ENCODE data around the gene TMEM163.

TMEM163 gene

GRCh38 chr2:134738141-134738870, 19.5 kb upstream of the TMEM163 start:
- TF ChIP-seq, protein P1, sequence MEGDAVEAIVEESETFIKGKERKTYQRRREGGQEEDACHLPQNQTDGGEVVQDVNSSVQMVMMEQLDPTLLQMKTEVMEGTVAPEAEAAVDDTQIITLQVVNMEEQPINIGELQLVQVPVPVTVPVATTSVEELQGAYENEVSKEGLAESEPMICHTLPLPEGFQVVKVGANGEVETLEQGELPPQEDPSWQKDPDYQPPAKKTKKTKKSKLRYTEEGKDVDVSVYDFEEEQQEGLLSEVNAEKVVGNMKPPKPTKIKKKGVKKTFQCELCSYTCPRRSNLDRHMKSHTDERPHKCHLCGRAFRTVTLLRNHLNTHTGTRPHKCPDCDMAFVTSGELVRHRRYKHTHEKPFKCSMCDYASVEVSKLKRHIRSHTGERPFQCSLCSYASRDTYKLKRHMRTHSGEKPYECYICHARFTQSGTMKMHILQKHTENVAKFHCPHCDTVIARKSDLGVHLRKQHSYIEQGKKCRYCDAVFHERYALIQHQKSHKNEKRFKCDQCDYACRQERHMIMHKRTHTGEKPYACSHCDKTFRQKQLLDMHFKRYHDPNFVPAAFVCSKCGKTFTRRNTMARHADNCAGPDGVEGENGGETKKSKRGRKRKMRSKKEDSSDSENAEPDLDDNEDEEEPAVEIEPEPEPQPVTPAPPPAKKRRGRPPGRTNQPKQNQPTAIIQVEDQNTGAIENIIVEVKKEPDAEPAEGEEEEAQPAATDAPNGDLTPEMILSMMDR (conservative IDR thresholded peaks at IDR 0.05; ENCODE audit: low read depth): no peak
- POLR2A ChIA-PET (ENCODE audit: low non-redundant PET): no interaction called here
- CTCF ChIA-PET: no interaction called here
- DNase-seq (ENCODE audit: low spot score): no peak
- no peak overlapping the region for H3K27ac ChIP-seq

DNA sequence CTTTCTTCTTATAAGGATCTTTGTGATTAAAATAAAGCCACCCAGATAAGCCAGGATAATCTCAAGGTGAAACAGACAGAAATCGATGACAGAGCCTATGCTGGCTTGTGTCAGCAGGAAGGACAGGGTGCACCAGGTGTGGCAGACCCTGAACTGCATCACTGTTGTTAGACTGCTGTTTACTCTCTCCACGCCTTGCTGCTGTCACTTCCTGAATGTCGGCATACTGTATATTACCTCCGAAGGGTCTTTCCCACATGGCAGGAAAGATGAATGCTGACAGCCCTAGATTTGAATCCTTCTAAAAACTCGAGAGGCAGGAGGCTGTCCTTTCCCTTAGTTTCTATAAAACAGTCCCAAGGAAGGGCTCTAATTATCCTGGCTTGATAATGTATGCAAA, 18.9 kb upstream of the TMEM163 start:
- TF ChIP-seq, protein P1 (conservative IDR thresholded peaks at IDR 0.05; ENCODE audit: low read depth): no peak
- DNase-seq (ENCODE audit: low spot score): no peak
- POLR2A ChIA-PET (ENCODE audit: low non-redundant PET): no interaction called here
- no peak overlapping the region for H3K27ac ChIP-seq
- CTCF ChIA-PET: no interaction called here

- TF ChIP-seq, protein P1 (conservative IDR thresholded peaks at IDR 0.05; ENCODE audit: low read depth): no peak
- ChIA-PET POLR2A (ENCODE audit: low non-redundant PET) (no interaction called here), CTCF (no interaction called here)
- H3K27ac ChIP-seq: no peak overlapping the region
- peak; percentile 69 for DNase-seq (ENCODE audit: low spot score)
These were observed 17.5 kb upstream of the TMEM163 start for GRCh38 chr2:134736167-134736880.

GRCh38 chr2:134728163-134728562, 9.4 kb upstream of the TMEM163 start:
- ChIA-PET POLR2A (ENCODE audit: low non-redundant PET) (no interaction called here), CTCF (no interaction called here)
- no peak for DNase-seq (ENCODE audit: low spot score)
- TF ChIP-seq, protein P1 (conservative IDR thresholded peaks at IDR 0.05; ENCODE audit: low read depth): no peak
- no peak overlapping the region for H3K27ac ChIP-seq

DNA sequence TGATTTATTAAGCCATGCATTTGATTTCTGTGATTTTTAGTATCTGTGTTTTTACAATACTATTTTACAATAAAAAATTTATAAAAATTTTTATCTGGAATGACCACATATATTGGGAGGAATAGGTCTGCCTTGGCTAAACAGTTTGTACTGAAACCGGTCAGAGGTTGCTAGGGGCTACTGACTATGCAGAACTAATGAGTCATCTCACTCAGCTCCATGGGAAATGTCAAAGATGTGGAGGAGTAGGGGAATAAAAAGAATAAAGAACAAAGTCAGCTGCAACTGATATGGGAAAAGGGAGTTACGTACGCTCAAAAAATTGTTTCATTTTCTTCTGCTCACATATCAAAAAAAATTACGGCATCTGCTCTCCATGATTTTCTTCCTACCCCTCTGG, 8.6 kb upstream of the TMEM163 start:
- POLR2A ChIA-PET (ENCODE audit: low non-redundant PET): no interaction called here
- peak; percentile 30 for DNase-seq (ENCODE audit: low spot score)
- H3K27ac ChIP-seq: no peak overlapping the region
- TF ChIP-seq, protein P1 (conservative IDR thresholded peaks at IDR 0.05; ENCODE audit: low read depth): no peak
- CTCF ChIA-PET: no interaction called here

DNA sequence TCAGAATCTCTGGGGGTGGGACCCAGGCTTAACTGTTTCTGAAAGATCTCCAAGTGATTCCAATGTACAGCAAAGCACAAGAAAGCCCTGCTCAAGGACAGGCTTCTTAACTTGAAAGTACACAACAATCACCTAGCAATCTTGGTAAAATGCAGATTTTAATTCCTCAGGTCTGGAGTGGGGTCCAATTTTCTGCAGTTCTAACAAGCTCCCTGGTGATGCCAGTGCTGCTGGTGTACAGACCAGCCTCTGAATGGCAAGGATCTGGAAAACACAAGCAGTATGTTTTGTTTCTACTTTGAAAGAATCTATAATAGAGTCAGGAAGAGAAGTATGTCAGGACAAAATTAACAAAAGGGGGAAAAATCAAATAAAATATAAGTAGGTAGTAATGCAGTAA, 7.8 kb upstream of the TMEM163 start:
- no peak for DNase-seq (ENCODE audit: low spot score)
- TF ChIP-seq, protein P1 (conservative IDR thresholded peaks at IDR 0.05; ENCODE audit: low read depth): no peak
- ChIA-PET CTCF (no interaction called here), POLR2A (ENCODE audit: low non-redundant PET) (no interaction called here)
- no peak overlapping the region for H3K27ac ChIP-seq

Measured in RWPE1 (cell line).